Activated naive CD4-positive, alpha-beta T cell treated with anti-CD3 and anti-CD28 coated beads for 36 hours (primary cell): ENCODE measurements around the gene ARVCF. TPM values are rescaled to one million over a fixed set of nuclear protein-coding genes. Genes with fewer than 3 reads are reported as not detected.
A peak's percentile ranks its signal among the peaks of the same experiment; 100 is the strongest.

Experiments used
- CTCF ChIA-PET: fragments of 350-600 bp; sonication (Branson Sonifier 250); formaldehyde crosslinking; loops from one replicate; lab custom pipeline; 2021; ENCODE audit warnings: antibody characterized with exemption; lab: Charles Lee
- DNase-seq: peaks from one replicate; pipeline ENCODE4 v3.0.0-alpha.2; 2020
- H3K27ac Mint-ChIP-seq: one replicate; pipeline ENCODE4 v1.8.0; 2021; ENCODE audit warnings: mild to moderate bottlenecking, mixed read lengths
- H3K27me3 Mint-ChIP-seq: one replicate; pipeline ENCODE4 v1.8.0; 2021; ENCODE audit warnings: low read depth, mixed read lengths
- H3K36me3 Mint-ChIP-seq: one replicate; pipeline ENCODE4 v1.8.0; 2021; ENCODE audit warnings: low read depth, mixed read lengths
- H3K4me1 Mint-ChIP-seq: one replicate; pipeline ENCODE4 v1.8.0; 2021; ENCODE audit warnings: low read depth, mixed read lengths
- H3K4me3 Mint-ChIP-seq: one replicate; pipeline ENCODE4 v1.8.0; 2021; ENCODE audit warnings: mild to moderate bottlenecking, moderate library complexity, mixed read lengths
- H3K9me3 Mint-ChIP-seq: one replicate; pipeline ENCODE4 v1.8.0; 2021; ENCODE audit warnings: mixed read lengths
- intact Hi-C: fragments of 100-400 bp; cut with micrococcal nuclease; formaldehyde crosslinking; loops from one replicate; pipeline ENCODE4 v1.15.1; 2023
- total RNA-seq, 2 experiments: library from RNA; stranded (reverse); gene quantifications; one replicate each; pipeline ENCODE4 v1.2.3, GENCODE V29; 2021

ARVCF gene
- total RNA-seq, 2 experiments from 2014 or later, result 2.0 to 2.6 TPM

DNA sequence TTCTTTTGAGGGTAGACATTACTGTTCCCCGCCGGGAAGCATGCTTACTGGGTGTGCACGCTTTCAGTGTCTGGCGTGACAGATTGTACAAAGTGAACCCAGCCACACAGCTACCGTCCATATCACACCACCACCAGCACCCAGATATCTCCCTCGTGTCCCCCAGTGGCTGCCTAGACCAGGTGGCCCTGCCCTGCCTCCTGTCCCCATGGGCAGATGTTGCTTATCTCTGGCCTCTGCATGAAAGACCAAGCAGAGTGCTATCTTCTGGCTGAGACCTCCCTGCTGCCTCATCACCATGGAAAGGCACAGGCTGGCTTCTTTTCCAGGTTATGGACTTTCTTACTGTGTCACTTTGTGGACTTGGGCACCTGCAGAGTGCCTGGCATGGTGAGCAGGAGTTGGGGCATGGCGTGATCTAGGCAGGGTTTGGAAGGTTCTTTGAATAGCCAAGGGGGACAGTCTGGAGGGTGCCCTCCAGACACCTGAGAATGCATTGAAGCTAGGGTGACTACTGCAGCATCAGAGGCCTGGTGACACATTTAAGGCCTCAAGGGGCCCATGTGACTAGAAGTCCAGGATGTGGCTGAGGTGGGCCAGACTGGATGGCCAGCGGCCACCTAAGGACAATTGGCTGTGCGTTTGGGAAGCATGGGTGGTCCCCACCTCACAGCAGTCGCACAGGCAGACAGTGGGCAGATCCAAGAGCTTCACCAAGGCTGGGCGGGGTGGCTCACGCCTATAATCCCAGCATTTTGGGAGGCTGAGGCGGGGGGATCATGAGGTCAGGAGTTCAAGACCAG, 9.0 kb upstream of the ARVCF start:
- CTCF ChIA-PET, result interaction anchor here (0.6 to 0.7 kb wide), 2 partner anchors 55 to 170 kb away, joined by 3 read pairs; no protein-coding TSS in a partner anchor
- H3K27me3 Mint-ChIP-seq, result no peaks in the 10 kb centered on the region
- no peak for DNase-seq
- no peak overlapping the region for H3K4me3 Mint-ChIP-seq
- H3K36me3 Mint-ChIP-seq, result no peaks in the 10 kb centered on the region
- no peaks in the 10 kb centered on the region for H3K9me3 Mint-ChIP-seq
- peaks cover 14% of the 10 kb centered on the region for H3K4me1 Mint-ChIP-seq
- H3K27ac Mint-ChIP-seq, result no peak overlapping the region
- intact Hi-C loops, result no loop called here

- peaks cover 19% of the 10 kb centered on the region for H3K4me1 Mint-ChIP-seq
- CTCF ChIA-PET, result interaction anchor here (0.6 kb wide), 2 partner anchors 169 to 261 kb away, joined by 3 read pairs; no protein-coding TSS in a partner anchor
- intact Hi-C loops, result no loop called here
- H3K27ac Mint-ChIP-seq, result no peak overlapping the region
- no peak for DNase-seq
- H3K27me3 Mint-ChIP-seq, result no peaks in the 10 kb centered on the region
- no peaks in the 10 kb centered on the region for H3K36me3 Mint-ChIP-seq
- no peaks in the 10 kb centered on the region for H3K9me3 Mint-ChIP-seq
- no peak overlapping the region for H3K4me3 Mint-ChIP-seq
Observed at GRCh38 chr22:20024650-20025397, 8.2 kb upstream of the ARVCF start.

DNA sequence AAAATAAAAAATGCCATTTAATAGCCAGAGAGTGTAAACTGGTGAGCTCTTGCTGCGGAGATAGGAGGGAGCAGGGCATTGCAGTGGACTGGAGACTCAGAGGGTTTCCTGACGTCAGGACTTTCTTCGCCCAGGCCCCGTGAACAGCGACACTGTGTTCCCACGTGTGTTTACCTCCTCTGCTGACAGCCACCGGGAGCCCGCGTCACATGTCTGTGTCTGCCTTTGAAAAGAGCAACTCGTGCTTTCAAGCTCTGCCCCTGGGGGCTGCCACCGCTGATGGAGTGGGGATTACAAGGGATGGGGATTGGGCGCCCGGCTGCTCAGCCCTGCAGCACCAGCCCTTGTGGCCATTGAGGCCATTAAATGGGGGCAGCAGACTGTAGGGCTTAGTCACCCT, 7.6 kb upstream of the ARVCF start:
- no peak for DNase-seq
- no peaks in the 10 kb centered on the region for H3K9me3 Mint-ChIP-seq
- H3K27me3 Mint-ChIP-seq, result no peaks in the 10 kb centered on the region
- intact Hi-C loops, result no loop called here
- CTCF ChIA-PET, result interaction anchor here (0.6 kb wide), 1 partner anchor 262 kb away, joined by 3 read pairs; no protein-coding TSS in a partner anchor
- no peak overlapping the region for H3K4me3 Mint-ChIP-seq
- peaks cover 19% of the 10 kb centered on the region for H3K4me1 Mint-ChIP-seq
- no peak overlapping the region for H3K27ac Mint-ChIP-seq
- H3K36me3 Mint-ChIP-seq, result no peaks in the 10 kb centered on the region

- CTCF ChIA-PET, result no interaction called here
- no peaks in the 10 kb centered on the region for H3K9me3 Mint-ChIP-seq
- intact Hi-C loops, result no loop called here
- no peaks in the 10 kb centered on the region for H3K27me3 Mint-ChIP-seq
- peak overlapping the region; percentile 15 for H3K4me3 Mint-ChIP-seq
- DNase-seq, result no peak
- no peak overlapping the region for H3K27ac Mint-ChIP-seq
- no peaks in the 10 kb centered on the region for H3K36me3 Mint-ChIP-seq
- peaks cover 19% of the 10 kb centered on the region for H3K4me1 Mint-ChIP-seq
Observed at GRCh38 chr22:20022978-20023613, 6.5 kb upstream of the ARVCF start.

DNA sequence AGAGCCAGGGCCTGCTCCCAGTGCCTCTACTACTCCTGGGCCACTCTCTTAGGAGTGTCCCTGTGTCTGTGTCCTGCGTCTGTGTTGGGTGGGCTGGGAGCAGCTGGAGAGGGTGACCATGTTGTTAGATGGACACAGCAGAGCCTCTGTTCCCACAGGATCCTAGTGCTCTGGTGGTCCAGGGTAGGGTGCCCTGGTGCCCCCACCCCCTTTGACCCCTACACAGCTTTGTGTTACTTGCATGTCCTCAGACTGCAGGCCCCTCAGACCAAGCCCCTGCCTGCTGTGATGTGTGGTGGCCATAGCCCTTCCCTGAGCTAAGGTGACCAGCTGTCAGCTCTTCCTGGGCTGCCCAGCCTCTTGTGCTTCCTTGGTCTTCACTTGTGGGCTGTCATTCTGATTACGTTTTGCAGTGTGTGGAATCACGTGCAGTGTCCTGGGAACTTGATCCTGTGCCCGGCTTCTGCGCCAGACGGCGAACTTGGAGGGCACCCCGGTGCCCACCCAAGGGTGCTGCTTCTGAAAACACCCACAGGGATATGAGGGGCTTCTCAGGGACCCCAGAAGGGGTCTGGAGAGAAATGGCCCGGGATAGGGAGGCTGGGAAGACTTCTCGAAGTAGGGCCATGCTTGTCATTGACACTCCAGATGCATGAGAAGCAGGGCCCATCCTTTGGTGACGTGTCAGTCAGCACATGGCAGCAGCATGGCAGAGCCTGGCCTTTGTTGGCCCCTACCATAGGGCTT, 5.8 kb upstream of the ARVCF start:
- H3K27ac Mint-ChIP-seq, result no peak overlapping the region
- H3K36me3 Mint-ChIP-seq, result no peaks in the 10 kb centered on the region
- H3K4me3 Mint-ChIP-seq, result peak overlapping the region; percentile 88
- CTCF ChIA-PET, result no interaction called here
- peaks cover 2% of the 10 kb centered on the region for H3K27me3 Mint-ChIP-seq
- no peaks in the 10 kb centered on the region for H3K9me3 Mint-ChIP-seq
- H3K4me1 Mint-ChIP-seq, result peaks cover 22% of the 10 kb centered on the region
- intact Hi-C loops, result no loop called here
- DNase-seq, result no peak

- peak overlapping the region; percentile 88 for H3K4me3 Mint-ChIP-seq
- no peaks in the 10 kb centered on the region for H3K36me3 Mint-ChIP-seq
- peak overlapping the region; percentile 65 for H3K27ac Mint-ChIP-seq
- intact Hi-C loops, result loop anchor here (1.0 to 2.0 kb wide), 3 partner anchors 59 to 167 kb away; partner anchors contain the start of genes DGCR8, GNB1L, RTL10 and TRMT2A
- peaks cover 27% of the 10 kb centered on the region for H3K4me1 Mint-ChIP-seq
- peaks cover 3% of the 10 kb centered on the region for H3K27me3 Mint-ChIP-seq
- no peaks in the 10 kb centered on the region for H3K9me3 Mint-ChIP-seq
- peak; percentile 24 for DNase-seq
- CTCF ChIA-PET, result interaction anchor here (1.1 to 1.4 kb wide), 2 partner anchors 10 to 89 kb away, joined by 3 to 6 read pairs; no protein-coding TSS in a partner anchor
Observed at GRCh38 chr22:20021196-20022181, 4.9 kb upstream of the ARVCF start.

GRCh38 chr22:20020533-20021195, 4.0 kb upstream of the ARVCF start, which contains the start of gene TANGO2:
Gene TANGO2, plus strand, starts transcription at chr22:20021110. Its CDS starts 15,689 bp downstream, at chr22:20036799.
- Mint-ChIP-seq H3K36me3 (no peaks in the 10 kb centered on the region), H3K4me1 (peaks cover 27% of the 10 kb centered on the region), H3K9me3 (no peaks in the 10 kb centered on the region), H3K27ac (peak within 1 kb of the TSS; percentile 83), H3K4me3 (peak within 1 kb of the TSS; percentile 88), H3K27me3 (peaks cover 3% of the 10 kb centered on the region)
- intact Hi-C loops, result loop anchor here (1.0 to 2.0 kb wide), 3 partner anchors 60 to 166 kb away; partner anchors contain the start of genes DGCR8, GNB1L, RTL10 and TRMT2A
- peak; percentile 91 for DNase-seq
- CTCF ChIA-PET, result interaction anchor here (1.1 to 1.4 kb wide), 2 partner anchors 9 to 90 kb away, joined by 3 to 6 read pairs; no protein-coding TSS in a partner anchor

- H3K27ac Mint-ChIP-seq, result peak overlapping the region; percentile 83
- no peak for DNase-seq
- CTCF ChIA-PET, result interaction anchor here (0.9 to 1.4 kb wide), 4 partner anchors 9 to 437 kb away, joined by 3 to 6 read pairs (median 3); partner anchors contain the start of gene GP1BB
- H3K4me3 Mint-ChIP-seq, result peak overlapping the region; percentile 88
- intact Hi-C loops, result loop anchor here (2.0 kb wide), 1 partner anchor 165 kb away; the partner anchor contains the start of genes GNB1L and RTL10
- no peaks in the 10 kb centered on the region for H3K36me3 Mint-ChIP-seq
- H3K4me1 Mint-ChIP-seq, result peaks cover 28% of the 10 kb centered on the region
- H3K27me3 Mint-ChIP-seq, result peaks cover 11% of the 10 kb centered on the region
- no peaks in the 10 kb centered on the region for H3K9me3 Mint-ChIP-seq
Observed at GRCh38 chr22:20019661-20020532, 3.3 kb upstream of the ARVCF start.

GRCh38 chr22:20018001-20018400, 1.4 kb upstream of the ARVCF start:
- H3K9me3 Mint-ChIP-seq, result no peaks in the 10 kb centered on the region
- peaks cover 11% of the 10 kb centered on the region for H3K27me3 Mint-ChIP-seq
- H3K27ac Mint-ChIP-seq, result no peak overlapping the region
- H3K4me1 Mint-ChIP-seq, result peaks cover 24% of the 10 kb centered on the region
- CTCF ChIA-PET, result interaction anchor here (1.0 kb wide), 1 partner anchor 48 kb away, joined by 3 read pairs; no protein-coding TSS in a partner anchor
- no peaks in the 10 kb centered on the region for H3K36me3 Mint-ChIP-seq
- intact Hi-C loops, result no loop called here
- peak; percentile 3 for DNase-seq
- H3K4me3 Mint-ChIP-seq, result peak overlapping the region; percentile 84
